Transverse colon (tissue), 4 donors: ENCODE data around the gene CNTNAP2.

Experiments used
- CTCF ChIP-seq, 5 experiments: fragments of 200-600 bp in 3 of 5; fragments of 450-650 bp in 2 of 5; sonication (generic) in 3 of 5; IDR thresholded peaks; 1 replicate in 2 of 5; 2 replicates in 3 of 5; pipeline ENCODE4 v1.5.1; 2016 to 2017; ENCODE audit warnings: antibody characterized with exemption in 5 of 5, inconsistent platforms in 3 of 5, mild to moderate bottlenecking in 2 of 5, moderate library complexity in 1 of 5
- EP300 ChIP-seq: sonication (generic); formaldehyde crosslinking; IDR thresholded peaks from one replicate; pipeline ENCODE4 v1.6.1; 2017; ENCODE audit warnings: antibody characterized with exemption, low read depth
- POLR2A ChIP-seq: fragments of 450-650 bp; IDR thresholded peaks from one replicate; pipeline ENCODE4 v1.6.1; 2016; ENCODE audit warnings: antibody characterized with exemption, mild to moderate bottlenecking, moderate library complexity
- POLR2AphosphoS5 ChIP-seq, 3 donors: sonication (generic); formaldehyde crosslinking; IDR thresholded peaks; one replicate each; pipeline ENCODE4 v1.6.1; 2016; ENCODE audit warnings: antibody characterized with exemption in 3 of 3

DNA sequence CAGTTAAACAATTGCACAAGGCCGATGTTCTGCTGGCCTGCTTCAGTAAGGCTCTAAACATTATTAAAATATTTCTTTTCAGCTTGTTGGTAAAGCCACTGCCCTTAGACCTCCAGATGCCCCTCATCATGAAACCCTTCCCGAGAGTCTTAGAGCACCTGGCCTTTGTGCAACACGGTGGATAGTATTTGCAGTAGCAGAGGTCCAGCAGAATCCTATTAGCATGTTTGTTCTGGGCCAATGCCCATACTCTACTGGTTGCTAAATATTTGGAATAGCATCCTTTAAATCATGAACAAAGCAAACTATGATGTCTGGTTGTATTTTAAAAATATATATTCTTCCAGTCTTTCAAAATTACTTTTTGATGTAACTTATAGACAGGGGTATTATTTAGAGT, 584.6 kb downstream of the CNTNAP2 start:
- TF ChIP-seq POLR2A (no peak), CTCF (IDR thresholded peaks at IDR 0.05) (no peak), POLR2AphosphoS5 (IDR thresholded peaks at IDR 0.05) (no peak), EP300 (no peak)
